Smooth muscle cell (in vitro differentiated cells): Measurements from ENCODE around the gene IER3. TPM values are rescaled to one million over a fixed set of nuclear protein-coding genes. Genes with fewer than 3 reads are reported as not detected.
A peak's percentile ranks its signal among the peaks of the same experiment; 100 is the strongest.
"Not testable (repeated sequence)": the region's sequence is repeated elsewhere in the genome, so short reads cannot be mapped to it uniquely, and the experiment has no call there.

Experiments
- DNase-seq: peaks from one replicate; lab custom pipeline; 2025; ENCODE audit not compliant: unreplicated experiment; lab: John Stamatoyannopoulos, UW
- H2AFZ ChIP-seq: fragments of 200-600 bp; sonication (generic); 2 replicates; pipeline ENCODE4 v1.6.0; 2016; ENCODE audit warnings: antibody characterized with exemption, low read depth, mild to moderate bottlenecking
- H3F3A ChIP-seq: fragments of 200-600 bp; sonication (generic); 2 replicates; pipeline ENCODE4 v1.6.0; 2017; ENCODE audit warnings: antibody characterized with exemption, low read depth
- H3K27ac ChIP-seq: fragments of 200-600 bp; sonication (generic); 2 replicates; pipeline ENCODE4 v1.5.1; 2016; ENCODE audit warnings: low read depth, mild to moderate bottlenecking
- H3K27me3 ChIP-seq: fragments of 200-600 bp; sonication (generic); 2 replicates; pipeline ENCODE4 v1.6.1; 2016; ENCODE audit warnings: low read depth, mild to moderate bottlenecking
- H3K36me3 ChIP-seq: fragments of 200-600 bp; sonication (generic); 2 replicates; pipeline ENCODE4 v1.5.1; 2016; ENCODE audit warnings: low read depth
- H3K4me1 ChIP-seq: fragments of 200-600 bp; sonication (generic); 2 replicates; pipeline ENCODE4 v1.5.1; 2016; ENCODE audit warnings: low read depth
- H3K4me2 ChIP-seq: fragments of 200-600 bp; sonication (generic); 2 replicates; pipeline ENCODE4 v1.6.0; 2016; ENCODE audit warnings: mild to moderate bottlenecking
- H3K4me3 ChIP-seq: fragments of 200-600 bp; sonication (generic); 2 replicates; pipeline ENCODE4 v1.5.1; 2016; ENCODE audit warnings: mild to moderate bottlenecking
- H3K79me2 ChIP-seq: fragments of 200-600 bp; sonication (generic); 2 replicates; pipeline ENCODE4 v1.6.0; 2016; ENCODE audit warnings: low read depth, mild to moderate bottlenecking
- H3K9ac ChIP-seq: fragments of 200-600 bp; sonication (generic); 2 replicates; pipeline ENCODE4 v1.6.0; 2016; ENCODE audit warnings: low read depth
- H3K9me3 ChIP-seq: fragments of 200-600 bp; sonication (generic); replicated peaks from 2 replicates; pipeline ENCODE4 v1.5.1; 2016; ENCODE audit warnings: low read depth
- H4K20me1 ChIP-seq: fragments of 200-600 bp; sonication (generic); 2 replicates; pipeline ENCODE4 v1.6.0; 2016; ENCODE audit warnings: low read depth
- WGBS: methylation state at CpG from one replicate; pipeline ENCODE4 v1.1.7; 2016; ENCODE audit warnings: low lambda C conversion rate; 5-methylcytosine and 5-hydroxymethylcytosine counted together
- polyA plus RNA-seq: library from polyadenylated mRNA; unstranded; fragments of >200 nt; fragmentation: Nextera tagmentation; extraction: Ambion mirVana; gene quantifications from 2 replicates; pipeline ENCODE4 v1.2.1, GENCODE V29; 2016
- total RNA-seq: library from RNA; depleted of rRNA; stranded (reverse); fragments of >200 nt; gene quantifications from 2 replicates; pipeline ENCODE4 v1.2.3, GENCODE V29; 2014
- TF ChIP-seq, protein P1 (sequence below): fragments of 200-600 bp; sonication (generic); IDR thresholded peaks from 2 replicates; pipeline ENCODE4 v1.5.1; 2017; ENCODE audit warnings: borderline replicate concordance, mild to moderate bottlenecking, antibody characterized with exemption; ENCODE audit not compliant: insufficient read depth, poor library complexity, severe bottlenecking

Gene IER3
- total and polyA plus RNA-seq, 2 experiments from 2014 or later, result 736 to 811 TPM

DNA sequence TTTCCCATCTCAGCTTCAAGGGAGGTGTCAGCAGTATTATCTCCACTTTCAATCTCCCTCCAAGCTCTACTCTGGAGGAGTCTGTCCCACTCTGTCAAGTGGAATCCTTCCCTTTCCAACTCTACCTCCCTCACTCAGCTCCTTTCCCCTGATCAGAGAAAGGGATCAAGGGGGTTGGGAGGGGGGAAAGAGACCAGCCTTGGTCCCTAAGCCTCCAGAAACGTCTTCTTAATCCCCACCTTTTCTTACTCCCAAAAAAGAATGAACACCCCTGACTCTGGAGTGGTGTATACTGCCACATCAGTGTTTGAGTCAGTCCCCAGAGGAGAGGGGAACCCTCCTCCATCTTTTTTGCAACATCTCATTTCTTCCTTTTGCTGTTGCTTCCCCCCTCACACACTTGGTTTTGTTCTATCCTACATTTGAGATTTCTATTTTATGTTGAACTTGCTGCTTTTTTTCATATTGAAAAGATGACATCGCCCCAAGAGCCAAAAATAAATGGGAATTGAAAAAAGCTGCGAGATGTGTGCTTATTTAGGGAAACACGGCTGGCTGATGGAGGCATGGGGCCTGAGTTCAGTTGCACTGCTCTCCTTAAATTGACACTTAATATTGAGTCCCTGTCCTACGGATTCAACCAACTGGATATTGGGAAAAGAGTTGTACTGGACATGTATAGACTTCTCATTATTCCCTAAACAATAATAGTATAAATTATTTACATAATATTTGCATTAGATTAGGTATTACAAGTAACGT lies 19.3 kb downstream of the IER3 start:
- Histone ChIP-seq H3K9ac (no peak overlapping the region), H3K27me3 (no peaks in the 10 kb centered on the region), H3F3A (peaks cover 71% of the 10 kb centered on the region), H2AFZ (no peak overlapping the region), H3K27ac (peak overlapping the region; percentile 41), H3K4me3 (no peak overlapping the region), H3K4me2 (peak overlapping the region; percentile 65), H3K79me2 (peaks cover 45% of the 10 kb centered on the region), H3K36me3 (no peaks in the 10 kb centered on the region), H3K4me1 (peaks cover 18% of the 10 kb centered on the region), H3K9me3 (no peaks in the 10 kb centered on the region), H4K20me1 (peaks cover 62% of the 10 kb centered on the region)
- 78% methylated on average over 6 of the region's 6 CpGs for WGBS
- TF ChIP-seq, protein P1, sequence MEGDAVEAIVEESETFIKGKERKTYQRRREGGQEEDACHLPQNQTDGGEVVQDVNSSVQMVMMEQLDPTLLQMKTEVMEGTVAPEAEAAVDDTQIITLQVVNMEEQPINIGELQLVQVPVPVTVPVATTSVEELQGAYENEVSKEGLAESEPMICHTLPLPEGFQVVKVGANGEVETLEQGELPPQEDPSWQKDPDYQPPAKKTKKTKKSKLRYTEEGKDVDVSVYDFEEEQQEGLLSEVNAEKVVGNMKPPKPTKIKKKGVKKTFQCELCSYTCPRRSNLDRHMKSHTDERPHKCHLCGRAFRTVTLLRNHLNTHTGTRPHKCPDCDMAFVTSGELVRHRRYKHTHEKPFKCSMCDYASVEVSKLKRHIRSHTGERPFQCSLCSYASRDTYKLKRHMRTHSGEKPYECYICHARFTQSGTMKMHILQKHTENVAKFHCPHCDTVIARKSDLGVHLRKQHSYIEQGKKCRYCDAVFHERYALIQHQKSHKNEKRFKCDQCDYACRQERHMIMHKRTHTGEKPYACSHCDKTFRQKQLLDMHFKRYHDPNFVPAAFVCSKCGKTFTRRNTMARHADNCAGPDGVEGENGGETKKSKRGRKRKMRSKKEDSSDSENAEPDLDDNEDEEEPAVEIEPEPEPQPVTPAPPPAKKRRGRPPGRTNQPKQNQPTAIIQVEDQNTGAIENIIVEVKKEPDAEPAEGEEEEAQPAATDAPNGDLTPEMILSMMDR, result no peak
- no peak for DNase-seq

- Histone ChIP-seq H3K27ac (peak overlapping the region; percentile 41), H4K20me1 (peaks cover 59% of the 10 kb centered on the region), H3K4me1 (peaks cover 23% of the 10 kb centered on the region), H3F3A (peaks cover 61% of the 10 kb centered on the region), H3K79me2 (peaks cover 46% of the 10 kb centered on the region), H3K4me2 (peak overlapping the region; percentile 65)
- H3K9me3 ChIP-seq, H3K4me3 ChIP-seq, H3K9ac ChIP-seq, H3K36me3 ChIP-seq, DNase-seq, H2AFZ ChIP-seq, H3K27me3 ChIP-seq: not testable (repeated sequence)
- TF ChIP-seq, protein P1, result peak; percentile 9
- whole genome bisulfite sequencing, result 89% methylated on average over 29 of the region's 29 CpGs
These were observed 20.3 kb downstream of the IER3 start for GRCh38 chr6:30723843-30724741.

GRCh38 chr6:30723159-30723842 lies 21.0 kb downstream of the IER3 start:
- not testable (repeated sequence) for H2AFZ ChIP-seq, H3K9ac ChIP-seq, H3K36me3 ChIP-seq, DNase-seq, H3K9me3 ChIP-seq, H3K27me3 ChIP-seq
- Histone ChIP-seq H3F3A (peaks cover 63% of the 10 kb centered on the region), H3K4me2 (peak overlapping the region; percentile 84), H3K4me3 (peak overlapping the region; percentile 83), H4K20me1 (peaks cover 59% of the 10 kb centered on the region), H3K4me1 (peaks cover 27% of the 10 kb centered on the region), H3K79me2 (peaks cover 54% of the 10 kb centered on the region), H3K27ac (peak overlapping the region; percentile 41)
- 86% methylated on average over 16 of the region's 16 CpGs for WGBS
